D341Med (cell line): ENCODE measurements around the gene REEP1.

Experiments used
- DNase-seq: peaks from one replicate; pipeline ENCODE4 v3.0.0; 2012; ENCODE audit warnings: low spot score

The REEP1 gene

DNA sequence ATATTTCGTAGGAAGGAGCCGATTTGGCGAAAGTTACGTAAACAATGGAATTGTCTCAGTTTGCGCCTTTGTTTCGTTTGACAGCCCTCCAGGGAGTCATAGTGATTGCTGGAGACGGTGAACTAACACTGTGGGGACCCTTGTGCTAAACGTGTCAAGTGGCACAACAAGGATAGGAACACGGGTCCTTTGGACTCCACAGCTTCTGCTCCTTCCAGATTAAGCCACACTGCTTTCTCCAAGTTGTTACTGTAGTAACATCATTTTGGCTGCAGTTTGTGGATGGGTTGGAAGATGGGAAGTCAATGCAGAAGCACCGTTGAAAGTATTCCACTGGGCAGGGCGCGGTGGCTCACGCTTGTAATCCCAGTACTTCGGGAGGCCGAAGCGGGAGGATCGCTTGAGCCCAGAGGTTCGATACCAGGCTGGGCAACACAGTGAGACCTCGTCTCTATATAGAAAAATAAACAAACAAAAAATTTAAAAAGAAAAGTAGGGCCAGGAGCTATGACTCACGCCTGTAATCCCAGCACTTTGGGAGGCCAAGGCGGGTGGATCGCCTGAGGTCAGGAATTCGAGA is 141.5 kb downstream of the REEP1 start:
- no peak for DNase-seq

GRCh38 chr2:86195055-86195807 is 142.2 kb downstream of the REEP1 start, which contains the start of gene IMMT:
Gene IMMT (minus strand): TSS chr2:86195462. CDS start chr2:86195382, 80 bp downstream.
- DNase-seq, result peak; percentile 96

DNA sequence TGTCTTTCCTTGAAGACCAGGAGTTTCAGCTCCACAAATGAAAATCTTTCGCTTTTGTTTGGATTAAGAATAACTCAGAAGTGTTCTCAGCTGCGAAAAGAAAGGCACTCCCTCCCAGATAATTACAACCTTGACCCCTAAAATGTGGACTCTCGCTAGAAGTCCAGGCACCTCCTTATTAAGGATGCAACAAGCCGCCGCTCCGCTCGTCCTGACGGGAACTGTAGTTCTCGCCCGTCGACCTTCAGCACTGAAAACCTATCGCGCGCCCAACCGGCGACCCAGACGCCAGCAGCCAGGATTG is 142.7 kb downstream of the REEP1 start:
- no peak for DNase-seq

DNA sequence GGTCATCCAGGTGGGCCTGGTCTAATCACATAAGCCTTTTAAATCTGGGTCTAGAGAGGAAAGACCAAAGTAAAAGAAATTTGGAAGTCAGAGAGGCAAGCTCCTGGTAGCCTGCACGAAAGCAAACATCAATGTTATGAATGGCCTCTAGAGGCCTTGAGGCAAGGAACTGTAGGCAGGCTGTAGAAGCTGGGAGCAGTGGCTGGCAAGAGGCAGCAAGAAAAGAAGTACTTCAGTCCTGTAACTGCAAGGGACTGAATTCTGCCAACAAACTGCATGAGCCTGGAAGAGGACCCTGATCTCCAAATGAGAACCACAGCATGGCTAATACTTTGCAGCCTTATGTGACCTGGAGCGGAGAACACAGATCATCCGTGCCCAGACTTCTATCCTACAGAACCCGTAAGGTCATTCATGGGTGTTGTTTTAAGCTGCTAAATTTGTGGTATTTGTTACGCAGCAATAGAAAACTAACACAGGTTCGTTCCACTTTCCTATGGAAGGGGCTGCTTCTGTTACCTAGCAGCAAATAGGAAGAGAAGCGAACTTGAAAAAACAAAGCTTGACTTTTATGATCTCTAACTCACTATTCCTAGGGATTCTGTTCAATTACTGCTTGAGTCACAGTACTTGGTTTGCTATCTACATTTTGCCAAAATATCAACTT is 143.4 kb downstream of the REEP1 start:
- DNase-seq, result no peak

DNA sequence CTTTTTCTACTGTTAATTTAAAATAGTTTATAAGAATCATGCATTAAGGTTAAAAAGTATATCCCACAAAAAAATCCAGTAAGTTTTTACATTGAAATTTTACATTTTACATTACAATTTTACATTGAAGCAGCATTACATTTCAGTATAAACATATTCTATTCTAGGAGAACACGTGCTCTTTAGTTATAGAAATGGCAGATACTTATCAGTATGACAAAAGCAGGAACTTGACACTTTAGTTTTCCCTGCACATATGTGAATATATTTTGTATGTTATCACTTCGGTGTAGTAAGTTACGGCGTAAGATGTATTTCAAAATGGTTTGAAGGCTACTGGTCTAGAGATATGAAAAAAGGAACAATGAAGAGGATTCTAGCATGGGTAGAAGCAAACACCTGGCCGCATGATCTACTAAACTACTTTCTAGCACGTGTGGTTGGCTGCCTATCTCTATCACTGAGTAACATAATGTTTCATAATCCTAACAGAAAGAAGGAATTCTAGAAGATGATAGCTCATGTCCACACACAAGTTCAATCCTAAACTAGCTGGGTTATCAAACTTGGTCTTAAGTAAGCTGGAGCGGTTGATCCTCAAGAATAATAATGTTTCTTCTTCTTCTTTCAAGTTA is 147.5 kb downstream of the REEP1 start:
- no peak for DNase-seq

- DNase-seq, result no peak
Measured at GRCh38 chr2:86186431-86186830, 151.0 kb downstream of the REEP1 start.

GRCh38 chr2:86185517-86186212 is 151.8 kb downstream of the REEP1 start:
- no peak for DNase-seq

- DNase-seq, result no peak
Measured at GRCh38 chr2:86176597-86176996, 160.8 kb downstream of the REEP1 start.

DNA sequence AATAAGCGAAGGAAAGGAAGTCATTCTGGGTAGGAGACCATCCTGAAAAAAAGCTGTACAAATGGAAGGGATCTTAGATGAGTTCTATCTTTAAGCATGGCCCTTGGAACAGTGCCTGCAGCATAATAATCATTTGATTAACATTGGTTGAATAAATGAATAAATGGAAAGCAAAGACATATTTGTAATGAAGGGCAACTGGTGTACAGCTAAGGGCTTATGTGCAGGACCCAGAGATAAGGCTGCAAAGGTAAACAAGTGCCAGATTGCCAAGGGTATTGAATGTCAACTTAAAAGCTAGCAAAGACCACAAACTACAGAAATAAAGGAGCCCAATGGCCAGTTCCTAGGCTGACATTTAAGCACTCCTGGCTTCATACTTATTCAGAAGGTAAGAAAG is 161.6 kb downstream of the REEP1 start:
- DNase-seq, result no peak

GRCh38 chr2:86174445-86174844 is 163.0 kb downstream of the REEP1 start:
- no peak for DNase-seq

DNA sequence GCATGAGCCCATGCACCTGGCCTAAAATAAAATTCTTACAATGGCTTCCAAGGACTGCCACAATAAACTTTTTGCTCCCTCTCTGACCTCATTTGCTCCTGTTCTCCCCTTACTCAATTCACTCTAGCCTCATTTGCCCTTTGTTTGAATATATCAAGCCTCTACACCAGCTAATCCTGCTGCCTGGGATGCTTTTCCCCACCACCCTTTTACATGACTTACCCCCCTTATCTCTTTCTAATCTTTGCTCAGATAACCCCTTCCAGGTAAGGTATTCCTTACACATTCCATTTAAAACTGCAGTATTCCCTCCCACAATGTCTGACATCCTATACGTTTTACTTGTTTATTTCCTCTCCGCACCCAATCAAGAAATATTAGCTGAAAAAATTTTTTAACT is 164.8 kb downstream of the REEP1 start:
- DNase-seq, result no peak

GRCh38 chr2:86171295-86171694 is 166.1 kb downstream of the REEP1 start:
- DNase-seq, result no peak

- DNase-seq, result no peak
Measured at GRCh38 chr2:86170449-86170848, 167.0 kb downstream of the REEP1 start.
